GM23248 (cell line): ENCODE results near the gene PTDSS2.

Source experiments
- EZH2 ChIP-seq: fragments of 200-600 bp; sonication (generic); IDR thresholded peaks from 2 replicates; pipeline ENCODE4 v1.6.1; 2018; ENCODE audit warnings: antibody characterized with exemption, mild to moderate bottlenecking; ENCODE audit not compliant: insufficient read depth, poor library complexity, severe bottlenecking
- EZH2phosphoT487 ChIP-seq: fragments of 200-600 bp; sonication (generic); IDR thresholded peaks from 2 replicates; pipeline ENCODE4 v1.6.1; 2018; ENCODE audit warnings: antibody characterized with exemption, moderate library complexity, mild to moderate bottlenecking, low read depth; ENCODE audit not compliant: insufficient read depth

- TF ChIP-seq EZH2 = no peak
- no peak for TF ChIP-seq EZH2phosphoT487
Observed at GRCh38 chr11:450809-451451, 851 bp downstream of the PTDSS2 start.
